ENCODE results near the gene CFAP92.

CFAP92 gene

GRCh38 chr3:128996726-128997125 lies 2.9 kb upstream of the CFAP92 start:
- Histone ChIP-seq H3K4me3 (ENCODE audit: control insufficient read depth in 1 of 7, extremely low read depth in 1 of 7, insufficient read depth in 4 of 7, low read depth in 2 of 7, low read length in 6 of 7) (no peak overlapping the region), H3K9me3 (ENCODE audit: control extremely low read depth in 1 of 5, control insufficient read depth in 4 of 5, insufficient read depth in 2 of 5, low read depth in 1 of 5, low read length in 4 of 5) (no peaks in the 10 kb centered on the region), H3K36me3 (ENCODE audit: control insufficient read depth in 4 of 4, insufficient read depth in 4 of 4, low read length in 3 of 4) (no peaks in the 10 kb centered on the region), H3K4me1 (ENCODE audit: control extremely low read depth in 1 of 4, control insufficient read depth in 4 of 4, insufficient read depth in 4 of 4, low read length in 3 of 4) (peaks cover 17 to 79% (median 63%) of the 10 kb centered on the region in 4 experiments), H3K27ac (ENCODE audit: insufficient read depth in 1 of 2, low read depth in 1 of 2, low read length in 2 of 2, poor library complexity in 1 of 2, severe bottlenecking in 2 of 2) (no peak overlapping the region), H3K27me3 (replicated peaks in 2 of 5; ENCODE audit: control insufficient read depth in 4 of 5, insufficient read depth in 5 of 5, low read length in 4 of 5) (no peaks in the 10 kb centered on the region)
- POLR2A ChIA-PET = no interaction called here
- DNase-seq = peak in 2 of 3 donors; percentile 56 to 57
- CTCF ChIA-PET = interaction anchor here (0.8 to 16.5 kb wide), 4 partner anchors 9 to 57 kb away, joined by 3 to 195 read pairs (median 6); no protein-coding TSS in a partner anchor
- WGBS (ENCODE audit: insufficient coverage) = 40% methylated on average over 4 of the region's 5 CpGs

GRCh38 chr3:128996200-128996599 lies 2.3 kb upstream of the CFAP92 start:
- no peaks in the 10 kb centered on the region for H3K9me3 ChIP-seq (ENCODE audit: control extremely low read depth in 1 of 5, control insufficient read depth in 4 of 5, insufficient read depth in 2 of 5, low read depth in 1 of 5, low read length in 4 of 5)
- CTCF ChIA-PET = interaction anchor here (1.2 to 16.5 kb wide), 6 partner anchors 8 to 57 kb away, joined by 3 to 195 read pairs (median 6); no protein-coding TSS in a partner anchor
- no peaks in the 10 kb centered on the region for H3K36me3 ChIP-seq (ENCODE audit: control insufficient read depth in 4 of 4, insufficient read depth in 4 of 4, low read length in 3 of 4)
- H3K27me3 ChIP-seq (replicated peaks in 2 of 5; ENCODE audit: control insufficient read depth in 4 of 5, insufficient read depth in 5 of 5, low read length in 4 of 5) = no peaks in the 10 kb centered on the region
- H3K27ac ChIP-seq (ENCODE audit: insufficient read depth in 1 of 2, low read depth in 1 of 2, low read length in 2 of 2, poor library complexity in 1 of 2, severe bottlenecking in 2 of 2) = no peak overlapping the region
- H3K4me3 ChIP-seq (ENCODE audit: control insufficient read depth in 1 of 7, extremely low read depth in 1 of 7, insufficient read depth in 4 of 7, low read depth in 2 of 7, low read length in 6 of 7) = no peak overlapping the region
- POLR2A ChIA-PET = no interaction called here
- peaks cover 17 to 76% (median 60%) of the 10 kb centered on the region in 4 experiments for H3K4me1 ChIP-seq (ENCODE audit: control extremely low read depth in 1 of 4, control insufficient read depth in 4 of 4, insufficient read depth in 4 of 4, low read length in 3 of 4)
- DNase-seq = no peak
- WGBS (ENCODE audit: insufficient coverage) = no CpG with 5 or more reads among the region's 1 CpG

- H3K27ac ChIP-seq (ENCODE audit: insufficient read depth in 1 of 2, low read depth in 1 of 2, low read length in 2 of 2, poor library complexity in 1 of 2, severe bottlenecking in 2 of 2) = no peak overlapping the region
- no peaks in the 10 kb centered on the region for H3K36me3 ChIP-seq (ENCODE audit: control insufficient read depth in 4 of 4, insufficient read depth in 4 of 4, low read length in 3 of 4)
- H3K27me3 ChIP-seq (replicated peaks in 2 of 5; ENCODE audit: control insufficient read depth in 4 of 5, insufficient read depth in 5 of 5, low read length in 4 of 5) = no peaks in the 10 kb centered on the region
- peaks cover 17 to 71% (median 55%) of the 10 kb centered on the region in 4 experiments for H3K4me1 ChIP-seq (ENCODE audit: control extremely low read depth in 1 of 4, control insufficient read depth in 4 of 4, insufficient read depth in 4 of 4, low read length in 3 of 4)
- WGBS (ENCODE audit: insufficient coverage) = 86% methylated on average over 1 of the region's 1 CpG
- H3K9me3 ChIP-seq (ENCODE audit: control extremely low read depth in 1 of 5, control insufficient read depth in 4 of 5, insufficient read depth in 2 of 5, low read depth in 1 of 5, low read length in 4 of 5) = no peaks in the 10 kb centered on the region
- POLR2A ChIA-PET = no interaction called here
- CTCF ChIA-PET = interaction anchor here (1.3 to 16.5 kb wide), 6 partner anchors 8 to 58 kb away, joined by 4 to 195 read pairs (median 11); no protein-coding TSS in a partner anchor
- DNase-seq = no peak
- H3K4me3 ChIP-seq (ENCODE audit: control insufficient read depth in 1 of 7, extremely low read depth in 1 of 7, insufficient read depth in 4 of 7, low read depth in 2 of 7, low read length in 6 of 7) = no peak overlapping the region
Observed at GRCh38 chr3:128995737-128996136, 1.9 kb upstream of the CFAP92 start.

GRCh38 chr3:128994581-128995546 lies 988 bp upstream of the CFAP92 start:
- no peaks in the 10 kb centered on the region for H3K27me3 ChIP-seq (replicated peaks in 2 of 5; ENCODE audit: control insufficient read depth in 4 of 5, insufficient read depth in 5 of 5, low read length in 4 of 5)
- H3K9me3 ChIP-seq (ENCODE audit: control extremely low read depth in 1 of 5, control insufficient read depth in 4 of 5, insufficient read depth in 2 of 5, low read depth in 1 of 5, low read length in 4 of 5) = no peaks in the 10 kb centered on the region
- H3K4me1 ChIP-seq (ENCODE audit: control extremely low read depth in 1 of 4, control insufficient read depth in 4 of 4, insufficient read depth in 4 of 4, low read length in 3 of 4) = peaks cover 17 to 63% (median 51%) of the 10 kb centered on the region in 4 experiments
- WGBS (ENCODE audit: insufficient coverage) = 85% methylated on average over 19 of the region's 19 CpGs
- CTCF ChIA-PET = interaction anchor here (1.1 to 16.5 kb wide), 9 partner anchors 9 to 251 kb away, joined by 3 to 195 read pairs (median 5); no protein-coding TSS in a partner anchor
- POLR2A ChIA-PET = no interaction called here
- peak overlapping the region in 4 of 7 experiments; percentile 12 to 76 (median 46) for H3K4me3 ChIP-seq (ENCODE audit: control insufficient read depth in 1 of 7, extremely low read depth in 1 of 7, insufficient read depth in 4 of 7, low read depth in 2 of 7, low read length in 6 of 7)
- H3K36me3 ChIP-seq (ENCODE audit: control insufficient read depth in 4 of 4, insufficient read depth in 4 of 4, low read length in 3 of 4) = no peaks in the 10 kb centered on the region
- DNase-seq = peak in 1 of 3 donors; percentile 34
- no peak overlapping the region for H3K27ac ChIP-seq (ENCODE audit: insufficient read depth in 1 of 2, low read depth in 1 of 2, low read length in 2 of 2, poor library complexity in 1 of 2, severe bottlenecking in 2 of 2)

GRCh38 chr3:128994173-128994512 lies 267 bp upstream of the CFAP92 start:
- Histone ChIP-seq H3K9me3 (ENCODE audit: control extremely low read depth in 1 of 5, control insufficient read depth in 4 of 5, insufficient read depth in 2 of 5, low read depth in 1 of 5, low read length in 4 of 5) (no peaks in the 10 kb centered on the region), H3K27ac (ENCODE audit: insufficient read depth in 1 of 2, low read depth in 1 of 2, low read length in 2 of 2, poor library complexity in 1 of 2, severe bottlenecking in 2 of 2) (no peak overlapping the region), H3K36me3 (ENCODE audit: control insufficient read depth in 4 of 4, insufficient read depth in 4 of 4, low read length in 3 of 4) (no peaks in the 10 kb centered on the region), H3K4me1 (ENCODE audit: control extremely low read depth in 1 of 4, control insufficient read depth in 4 of 4, insufficient read depth in 4 of 4, low read length in 3 of 4) (peaks cover 17 to 59% (median 48%) of the 10 kb centered on the region in 4 experiments), H3K4me3 (ENCODE audit: control insufficient read depth in 1 of 7, extremely low read depth in 1 of 7, insufficient read depth in 4 of 7, low read depth in 2 of 7, low read length in 6 of 7) (peak overlapping the region in 5 of 7 experiments; percentile 12 to 76 (median 55)), H3K27me3 (replicated peaks in 2 of 5; ENCODE audit: control insufficient read depth in 4 of 5, insufficient read depth in 5 of 5, low read length in 4 of 5) (no peaks in the 10 kb centered on the region)
- DNase-seq = no peak
- ChIA-PET CTCF (interaction anchor here (1.1 to 16.5 kb wide), 6 partner anchors 10 to 252 kb away, joined by 3 to 195 read pairs (median 9); no protein-coding TSS in a partner anchor), POLR2A (interaction anchor here (0.5 kb wide), 1 partner anchor 56 kb away, joined by 3 read pairs; no protein-coding TSS in a partner anchor)
- 0% methylated on average over 8 of the region's 13 CpGs for WGBS (ENCODE audit: insufficient coverage)

GRCh38 chr3:128992926-128993460 lies 883 bp downstream of the CFAP92 start:
- POLR2A ChIA-PET = no interaction called here
- peaks cover 9 to 47% (median 37%) of the 10 kb centered on the region in 4 experiments for H3K4me1 ChIP-seq (ENCODE audit: control extremely low read depth in 1 of 4, control insufficient read depth in 4 of 4, insufficient read depth in 4 of 4, low read length in 3 of 4)
- no peaks in the 10 kb centered on the region for H3K27me3 ChIP-seq (replicated peaks in 2 of 5; ENCODE audit: control insufficient read depth in 4 of 5, insufficient read depth in 5 of 5, low read length in 4 of 5)
- no peak overlapping the region for H3K4me3 ChIP-seq (ENCODE audit: control insufficient read depth in 1 of 7, extremely low read depth in 1 of 7, insufficient read depth in 4 of 7, low read depth in 2 of 7, low read length in 6 of 7)
- no peaks in the 10 kb centered on the region for H3K36me3 ChIP-seq (ENCODE audit: control insufficient read depth in 4 of 4, insufficient read depth in 4 of 4, low read length in 3 of 4)
- DNase-seq = no peak
- CTCF ChIA-PET = interaction anchor here (4.6 to 16.5 kb wide), 2 partner anchors 19 to 24 kb away, joined by 31 to 195 read pairs; no protein-coding TSS in a partner anchor
- no peak overlapping the region for H3K27ac ChIP-seq (ENCODE audit: insufficient read depth in 1 of 2, low read depth in 1 of 2, low read length in 2 of 2, poor library complexity in 1 of 2, severe bottlenecking in 2 of 2)
- H3K9me3 ChIP-seq (ENCODE audit: control extremely low read depth in 1 of 5, control insufficient read depth in 4 of 5, insufficient read depth in 2 of 5, low read depth in 1 of 5, low read length in 4 of 5) = no peaks in the 10 kb centered on the region
- 100% methylated on average over 11 of the region's 20 CpGs for WGBS (ENCODE audit: insufficient coverage)
